Heart left ventricle (tissue), 16 donors: Measurements from ENCODE around the gene DSG2. TPM values are rescaled to one million over a fixed set of nuclear protein-coding genes. Genes with fewer than 3 reads are reported as not detected.

Experiments used
- ATAC-seq, 4 donors: fragments of 200-7000 bp; cut with Tn5 transposase; one replicate each; pipeline ENCODE4 v1.9.1; 2020 to 2022; ENCODE audit warnings: moderate library complexity in 4 of 4, mild to moderate bottlenecking in 3 of 4, moderate number of reproducible peaks in 1 of 4
- DNase-seq, 5 donors: peaks; one replicate each; pipeline ENCODE4 v3.0.0-alpha.2; 2020
- H3K27ac ChIP-seq, 12 donors: fragments of 200-600 bp; sonication (generic) in 4 of 12; one replicate each; pipeline versions ENCODE4 v1.5.0 to v1.8.0; 2016 to 2022; ENCODE audit warnings: mild to moderate bottlenecking in 2 of 12
- H3K27me3 ChIP-seq, 9 donors: fragments of 200-600 bp; sonication (generic) in 2 of 9; one replicate each; pipeline versions ENCODE4 v1.5.1 to v1.8.0; 2016 to 2022; ENCODE audit warnings: mild to moderate bottlenecking in 3 of 9
- H3K36me3 ChIP-seq, 9 donors: fragments of 200-600 bp; sonication (generic) in 2 of 9; one replicate each; pipeline versions ENCODE4 v1.5.0 to v1.8.0; 2018 to 2022; ENCODE audit warnings: mild to moderate bottlenecking in 2 of 9
- H3K4me1 ChIP-seq, 12 donors: fragments of 200-600 bp; sonication (generic) in 4 of 12; one replicate each; pipeline versions ENCODE4 v1.5.0 to v1.8.0; 2016 to 2022; ENCODE audit warnings: mild to moderate bottlenecking in 3 of 12
- H3K4me3 ChIP-seq, 12 donors: fragments of 200-600 bp; sonication (generic) in 4 of 12; one replicate each; pipeline versions ENCODE4 v1.5.0 to v1.8.0; 2017 to 2022; ENCODE audit warnings: mild to moderate bottlenecking in 9 of 12, moderate library complexity in 4 of 12
- H3K9me3 ChIP-seq, 12 donors: fragments of 200-600 bp; sonication (generic) in 4 of 12; one replicate each; pipeline versions ENCODE4 v1.5.0 to v1.8.0; 2016 to 2022; ENCODE audit warnings: mild to moderate bottlenecking in 1 of 12
- POLR2A ChIP-seq, 2 donors: fragments of 450-650 bp; IDR thresholded peaks; one replicate each; pipeline ENCODE4 v1.6.1; 2017; ENCODE audit warnings: antibody characterized with exemption in 2 of 2, mild to moderate bottlenecking in 2 of 2, moderate library complexity in 2 of 2
- WGBS, 4 donors: extraction: QIAGEN DNeasy Blood & Tissue Kit in 2 of 4; methylation state at CpG; one replicate each; pipeline versions ENCODE4 v1.1.5 to v1.1.7; 2013 to 2018; 5-methylcytosine and 5-hydroxymethylcytosine counted together
- intact Hi-C, 10 donors: fragments of 100-400 bp; cut with DNase I; formaldehyde crosslinking; loops; one replicate each; pipeline versions ENCODE4 v1.11.1 to v1.14.2; 2022
- polyA plus RNA-seq, 2 donors: library from polyadenylated mRNA; stranded (reverse); fragments of 200-250 nt; gene quantifications; one replicate each; pipeline ENCODE4 v1.2.3, GENCODE V29; 2013
- total RNA-seq, 9 donors: library from RNA; depleted of rRNA in 2 of 9; stranded (reverse); fragments of >200 nt in 2 of 9; fragmentation: NEBNext Ultra II Directional in 3 of 9; extraction: Animal tissue kit (Norgen Biotek cat#: 25700) in 3 of 9; gene quantifications; one replicate each; pipeline versions ENCODE4 v1.1.0 to v1.2.4, GENCODE V29; 2016 to 2023
- TF ChIP-seq, protein P1 (sequence below), 12 donors: fragments of 200-600 bp; sonication (generic) in 4 of 12; IDR thresholded peaks; one replicate each; pipeline versions ENCODE4 v1.5.0 to v1.8.0; 2018 to 2022; ENCODE audit warnings: antibody characterized with exemption in 12 of 12, mild to moderate bottlenecking in 5 of 12
- donor health status: ischemic (EF 13 %, LVEDD 7.1; RV severe dilation, severe dysfunction).
- donor health status: healthy with polysubstance abuse.
- donor health status: DM: no; HTN: yes; CAD: no.
- donor health status: DM: no; HTN: no; CAD: no.
- donor health status: ischemic (EF 25% LVEDD 6.9; RV normal size, moderate dysfunction).
- donor health status: ischemic (EF 25% LVEDD 5.7; RV mildly dilated, moderate dysfunction).
- donor health status: healthy.
- donor health status: DM: yes; HTN: yes; CAD: no.
- donor health status: ischemic (EF 35%, LVEDD 5.7; RV mildly dilated, moderate dysfunction).
- donor health status: nonischemic (EF 11% LVEDD 7.7; RV severe dilation, severe dysfunction).
- donor health status: DM: yes; HTN: yes; CAD: no.
- donor health status: PGD.
- donor health status: ischemic (EF 29% LVEDD 5.4; RV normal size, mild dysfunction).
- donor health status: nonischemic (EF 23%, LVEDD 6.1; RV moderate dilation, normal function).

DSG2 gene
- total and polyA plus RNA-seq, 11 donors, result 10.1 to 54.4 (median 41.0) TPM

GRCh38 chr18:31508781-31509180, 10.8 kb downstream of the DSG2 start:
- no peak overlapping the region for H3K4me3 ChIP-seq
- 44 to 53% (median 47%) methylated on average over 1 of the region's 1 CpG for WGBS, 4 donors
- no peaks in the 10 kb centered on the region for H3K36me3 ChIP-seq
- DNase-seq (no peak), ATAC-seq (no peak)
- H3K4me1 ChIP-seq, result peaks cover 0 to 19% (median 0%) of the 10 kb centered on the region in 12 donors
- TF ChIP-seq POLR2A (IDR thresholded peaks at IDR 0.05), result no peak
- TF ChIP-seq, protein P1, sequence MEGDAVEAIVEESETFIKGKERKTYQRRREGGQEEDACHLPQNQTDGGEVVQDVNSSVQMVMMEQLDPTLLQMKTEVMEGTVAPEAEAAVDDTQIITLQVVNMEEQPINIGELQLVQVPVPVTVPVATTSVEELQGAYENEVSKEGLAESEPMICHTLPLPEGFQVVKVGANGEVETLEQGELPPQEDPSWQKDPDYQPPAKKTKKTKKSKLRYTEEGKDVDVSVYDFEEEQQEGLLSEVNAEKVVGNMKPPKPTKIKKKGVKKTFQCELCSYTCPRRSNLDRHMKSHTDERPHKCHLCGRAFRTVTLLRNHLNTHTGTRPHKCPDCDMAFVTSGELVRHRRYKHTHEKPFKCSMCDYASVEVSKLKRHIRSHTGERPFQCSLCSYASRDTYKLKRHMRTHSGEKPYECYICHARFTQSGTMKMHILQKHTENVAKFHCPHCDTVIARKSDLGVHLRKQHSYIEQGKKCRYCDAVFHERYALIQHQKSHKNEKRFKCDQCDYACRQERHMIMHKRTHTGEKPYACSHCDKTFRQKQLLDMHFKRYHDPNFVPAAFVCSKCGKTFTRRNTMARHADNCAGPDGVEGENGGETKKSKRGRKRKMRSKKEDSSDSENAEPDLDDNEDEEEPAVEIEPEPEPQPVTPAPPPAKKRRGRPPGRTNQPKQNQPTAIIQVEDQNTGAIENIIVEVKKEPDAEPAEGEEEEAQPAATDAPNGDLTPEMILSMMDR (IDR thresholded peaks at IDR 0.05), result no peak
- no peak overlapping the region for H3K27ac ChIP-seq
- no peaks in the 10 kb centered on the region for H3K27me3 ChIP-seq
- H3K9me3 ChIP-seq, result peaks cover 0 to 10% (median 0%) of the 10 kb centered on the region in 12 donors
- intact Hi-C loops, result loop anchor here in 4 of 10 donors (5.0 to 10.0 kb wide), 6 partner anchors 84 to 514 kb away; no protein-coding TSS in a partner anchor

DNA sequence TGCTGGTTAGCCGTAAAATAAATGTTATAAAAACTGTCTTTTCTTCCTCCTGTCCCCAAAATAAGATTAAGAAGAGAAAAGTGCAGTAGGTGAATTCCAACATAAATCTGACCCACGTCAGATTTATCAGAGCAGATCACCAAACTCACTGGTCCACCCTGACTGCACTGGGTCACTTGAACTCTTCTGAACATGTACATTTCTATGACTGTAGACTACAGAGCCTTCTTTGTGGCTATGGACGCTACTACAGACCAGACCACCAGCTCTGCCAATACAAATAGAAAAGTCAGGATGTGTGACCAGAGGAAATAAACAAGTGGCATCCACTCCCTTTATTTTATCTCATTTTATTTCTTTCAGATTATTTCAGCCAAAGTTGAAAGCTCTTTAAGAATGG, 11.6 kb downstream of the DSG2 start:
- WGBS, 4 donors, result 60 to 77% (median 71%) methylated on average over 3 of the region's 3 CpGs
- no peak overlapping the region for H3K27ac ChIP-seq
- intact Hi-C loops, result loop anchor here in 4 of 10 donors (5.0 to 10.0 kb wide), 6 partner anchors 85 to 515 kb away; no protein-coding TSS in a partner anchor
- ATAC-seq, result no peak
- peaks cover 0 to 22% (median 0%) of the 10 kb centered on the region in 12 donors for H3K4me1 ChIP-seq
- H3K9me3 ChIP-seq, result peaks cover 0 to 10% (median 0%) of the 10 kb centered on the region in 12 donors
- no peak for DNase-seq
- H3K36me3 ChIP-seq, result no peaks in the 10 kb centered on the region
- TF ChIP-seq POLR2A (IDR thresholded peaks at IDR 0.05), result no peak
- TF ChIP-seq, protein P1 (IDR thresholded peaks at IDR 0.05), result no peak
- no peak overlapping the region for H3K4me3 ChIP-seq
- H3K27me3 ChIP-seq, result no peaks in the 10 kb centered on the region

GRCh38 chr18:31510319-31510718, 12.3 kb downstream of the DSG2 start:
- peak in 1 of 4 donors; percentile 15 for ATAC-seq
- intact Hi-C loops, result loop anchor here in 4 of 10 donors (5.0 to 10.0 kb wide), 4 partner anchors 243 to 506 kb away; partner anchors contain the start of gene DSC2 (in 1 of the 4)
- TF ChIP-seq, protein P1 (IDR thresholded peaks at IDR 0.05), result no peak
- no peak for TF ChIP-seq POLR2A (IDR thresholded peaks at IDR 0.05)

DNA sequence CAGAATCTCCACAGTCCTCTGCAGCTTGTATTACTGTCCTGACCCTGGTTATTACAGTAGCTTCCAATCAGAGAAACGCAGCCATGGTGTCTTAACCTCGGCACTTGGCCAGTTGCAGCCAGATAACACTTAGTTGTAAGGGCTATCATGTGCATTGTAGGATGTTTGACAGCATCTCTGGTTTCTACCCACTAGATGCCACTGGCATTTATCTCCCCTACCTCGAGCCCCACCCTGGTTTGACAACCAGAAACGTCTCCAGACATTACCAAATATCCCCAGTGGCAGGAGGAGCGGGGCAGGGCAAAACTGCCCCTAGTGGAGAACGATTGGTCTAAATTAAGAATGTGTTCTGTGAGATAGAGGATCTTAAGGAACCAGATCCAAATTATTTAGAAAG, 13.1 kb downstream of the DSG2 start:
- Histone ChIP-seq H3K9me3 (peaks cover 0 to 10% (median 0%) of the 10 kb centered on the region in 12 donors), H3K27ac (no peak overlapping the region), H3K4me3 (no peak overlapping the region), H3K4me1 (peaks cover 0 to 18% (median 0%) of the 10 kb centered on the region in 12 donors), H3K27me3 (no peaks in the 10 kb centered on the region), H3K36me3 (no peaks in the 10 kb centered on the region)
- DNase-seq (no peak), ATAC-seq (peak in 3 of 4 donors; percentile 16 to 55 (median 50))
- WGBS, 4 donors, result 34 to 39% (median 35%) methylated on average over 6 of the region's 6 CpGs
- no peak for TF ChIP-seq POLR2A (IDR thresholded peaks at IDR 0.05)
- TF ChIP-seq, protein P1 (IDR thresholded peaks at IDR 0.05), result peak in 4 of 12 donors; percentile 5 to 30 (median 16)
- intact Hi-C loops, result loop anchor here in 4 of 10 donors (5.0 to 10.0 kb wide), 4 partner anchors 244 to 506 kb away; partner anchors contain the start of gene DSC2 (in 1 of the 4)

More at GRCh38 chr18:31510319-31510718, 12.3 kb downstream of the DSG2 start:
- DNase-seq, result no peak
- H3K27ac ChIP-seq, result no peak overlapping the region
- peaks cover 0 to 10% (median 0%) of the 10 kb centered on the region in 12 donors for H3K9me3 ChIP-seq
- H3K36me3 ChIP-seq, result no peaks in the 10 kb centered on the region
- no peak overlapping the region for H3K4me3 ChIP-seq
- H3K4me1 ChIP-seq, result peaks cover 0 to 18% (median 0%) of the 10 kb centered on the region in 12 donors
- no peaks in the 10 kb centered on the region for H3K27me3 ChIP-seq
